ENCODE measurements around the gene SLC35G1.

- TF ChIP-seq CTCF (conservative IDR thresholded peaks at IDR 0.05 in 1 of 2, IDR thresholded peaks at IDR 0.05 in 1 of 2; ENCODE audit: extremely low read depth in 1 of 2, insufficient read depth in 1 of 2, low read depth in 1 of 2, low read length in 2 of 2) = peak; percentile 10 to 37
- no peak for TF ChIP-seq EZH2 (IDR thresholded peaks at IDR 0.05; ENCODE audit: borderline replicate concordance, low read length)
Observed at GRCh38 chr10:93921338-93921737, 27.6 kb downstream of the SLC35G1 start.

Measured in mammary epithelial cell (primary cell).